GM23338 (cell line): Measurements from ENCODE around the gene XYLT1.

Source experiments
- CREB1 ChIP-seq: fragments of 250-450 bp; sonication (Bioruptor Pico); IDR thresholded peaks from 2 replicates; pipeline ENCODE4 v1.5.0; 2020; ENCODE audit warnings: low read depth, mild to moderate bottlenecking, moderate library complexity
- CTCF ChIP-seq, 2 experiments: fragments of 200-600 bp in 1 of 2; sonication (generic) in 1 of 2; conservative IDR thresholded peaks; 2 replicates each; pipeline versions ENCODE4 v1.5.1 to v1.6.1; 2016 to 2017; ENCODE audit warnings: antibody characterized with exemption in 2 of 2, low read depth in 2 of 2, mild to moderate bottlenecking in 2 of 2, moderate library complexity in 1 of 2
- NANOG ChIP-seq: IDR thresholded peaks from 2 replicates; pipeline ENCODE4 v1.6.1; 2016; ENCODE audit warnings: antibody characterized with exemption, borderline replicate concordance

DNA sequence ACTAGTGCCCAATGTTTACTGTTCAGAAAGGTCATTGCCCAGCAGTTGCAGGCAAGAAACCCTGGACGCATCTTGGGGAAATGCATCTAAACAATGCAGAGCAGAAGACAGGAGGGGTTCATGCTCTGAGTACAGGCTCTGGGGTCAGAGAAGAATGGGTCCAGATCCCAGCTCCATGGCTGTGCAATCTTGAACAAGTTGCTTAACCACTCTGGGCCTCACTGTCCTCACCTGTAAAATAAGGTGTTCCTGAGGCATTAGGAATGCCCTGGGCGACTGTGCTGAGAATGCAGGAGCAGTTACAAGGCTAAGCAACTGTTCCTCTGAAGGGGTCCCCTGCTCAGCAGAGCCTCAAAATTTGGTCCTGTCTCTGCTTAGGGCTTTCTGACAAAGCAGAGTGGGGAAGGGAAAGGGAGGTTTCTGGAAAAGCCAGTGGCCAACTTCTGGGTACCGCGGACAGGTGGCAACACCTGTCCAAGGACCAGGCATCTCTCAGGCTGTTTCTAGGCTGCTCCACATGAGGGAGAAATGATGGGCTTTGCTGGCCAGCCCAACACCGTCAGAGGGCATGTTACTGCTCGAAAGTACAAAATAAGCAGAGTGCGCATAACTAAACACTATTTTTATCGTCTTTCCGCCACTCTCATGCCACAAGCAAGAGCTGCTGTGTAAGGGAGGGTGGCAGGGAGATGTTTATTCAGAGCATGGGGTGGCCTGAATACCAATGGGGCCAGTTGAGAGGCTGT, 176.8 kb downstream of the XYLT1 start:
- TF ChIP-seq NANOG (no peak), CREB1 (CRISPR knock-in tag) (no peak), CTCF (conservative IDR thresholded peaks at IDR 0.05; ENCODE audit: low read depth in 2 of 2) (peak; percentile 25 to 62; a peak in 3 of 4 replicates)
